Fibroblast of lung (primary cell): ENCODE results near the gene GRWD1.

ENCODE experiments used
- CTCF ChIP-seq, 2 donors: IDR thresholded peaks in 1 of 2; conservative IDR thresholded peaks in 1 of 2; 1 replicate in 1 of 2; 2 replicates in 1 of 2; pipeline ENCODE4 v1.5.1; 2011 to 2012; ENCODE audit warnings: low read length in 2 of 2, control low read depth in 1 of 2, inconsistent platforms in 1 of 2, low read depth in 1 of 2, mild to moderate bottlenecking in 1 of 2
- EZH2 ChIP-seq: IDR thresholded peaks from 2 replicates; pipeline ENCODE4 v1.5.1; 2012; ENCODE audit warnings: low read length, control low read depth, mild to moderate bottlenecking; ENCODE audit errors: missing control alignments

GRCh38 chr19:48481846-48482639, 36.3 kb downstream of the GRWD1 start:
- TF ChIP-seq CTCF (conservative IDR thresholded peaks at IDR 0.05 in 1 of 2, IDR thresholded peaks at IDR 0.05 in 1 of 2; ENCODE audit: low read depth in 1 of 2, low read length in 2 of 2) = no peak
- TF ChIP-seq EZH2 = no peak
